Measurements from ENCODE around the gene RNF8. TPM values are rescaled to one million over a fixed set of nuclear protein-coding genes. Genes with fewer than 3 reads are reported as not detected.
A peak's percentile ranks its signal among the peaks of the same experiment; 100 is the strongest.

RNF8 gene
- total and polyA plus RNA-seq, 9 of the 15 experiments (the other 6 are each of a cell fraction or from before 2014, with no cell fraction given) = 10.6 to 47.0 (median 37.5) TPM

DNA sequence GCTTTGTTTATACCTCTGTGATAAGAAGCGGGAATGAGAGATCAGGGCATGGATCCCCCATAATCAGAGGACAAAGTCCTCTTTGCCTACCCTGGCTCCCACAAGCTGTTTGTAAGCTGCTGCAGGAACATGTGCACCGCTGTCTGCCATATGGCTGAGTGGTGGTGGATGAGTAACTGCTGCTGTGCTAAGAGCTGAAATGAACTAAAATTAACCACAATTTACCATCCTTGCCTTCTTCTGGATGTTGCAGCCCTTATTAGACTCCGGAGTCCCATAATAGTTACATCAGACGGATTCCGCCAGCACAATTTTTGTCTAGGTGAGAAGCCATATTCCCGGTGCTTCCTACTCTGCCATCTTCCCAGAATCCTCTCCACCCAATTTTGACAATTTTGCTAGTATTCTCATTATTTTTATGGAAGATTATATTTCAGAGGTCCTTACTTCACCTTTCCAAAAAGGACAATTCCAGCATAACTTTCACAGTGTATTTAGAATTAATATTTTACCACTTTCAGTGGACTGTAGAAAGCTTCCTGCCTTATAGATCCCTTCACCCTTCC, 73.2 kb downstream of the RNF8 start (continued):
- TF ChIP-seq RERE (CRISPR knock-in tag; IDR thresholded peaks at IDR 0.05; ENCODE audit: borderline replicate concordance) (no peak), ZBTB7A (IDR thresholded peaks at IDR 0.05; ENCODE audit: borderline replicate concordance, control insufficient read depth, low read depth, low read length) (no peak), BACH1 (tag; IDR thresholded peaks at IDR 0.05) (peak; percentile 72; the same call in 1 of the 2 replicates), ETV5 (CRISPR knock-in tag; IDR thresholded peaks at IDR 0.05; ENCODE audit: low read depth) (no peak), ZNF696 (CRISPR knock-in tag; conservative IDR thresholded peaks at IDR 0.05) (no peak), HDAC8 (tag; IDR thresholded peaks at IDR 0.05) (peak; percentile 85; the same call in 1 of the 2 replicates), HNRNPUL1 (IDR thresholded peaks at IDR 0.05; ENCODE audit: low read length) (no peak), THAP7 (CRISPR knock-in tag; IDR thresholded peaks at IDR 0.05) (no peak), ZNF134 (CRISPR knock-in tag; conservative IDR thresholded peaks at IDR 0.05) (0 out of 2 replicates have a peak, but pooled peaks have one; percentile 44), DIDO1 (tag; IDR thresholded peaks at IDR 0.05; ENCODE audit: low read depth) (peak; percentile 14; the same call in 1 of the 2 replicates), TGIF2 (CRISPR knock-in tag; IDR thresholded peaks at IDR 0.05) (no peak), BRD9 (IDR thresholded peaks at IDR 0.05; ENCODE audit: low read depth, partially characterized antibody) (peak; percentile 16), ID3 (CRISPR knock-in tag; IDR thresholded peaks at IDR 0.05) (no peak), ID3 (tag; IDR thresholded peaks at IDR 0.05) (peak; percentile 82), JUNB (CRISPR knock-in tag; conservative IDR thresholded peaks at IDR 0.05) (no peak), FOXM1 (IDR thresholded peaks at IDR 0.05; ENCODE audit: low read depth) (no peak), FOXM1 (CRISPR knock-in tag; IDR thresholded peaks at IDR 0.05; ENCODE audit: low read depth) (no peak)
- TF ChIP-seq, protein P1, sequence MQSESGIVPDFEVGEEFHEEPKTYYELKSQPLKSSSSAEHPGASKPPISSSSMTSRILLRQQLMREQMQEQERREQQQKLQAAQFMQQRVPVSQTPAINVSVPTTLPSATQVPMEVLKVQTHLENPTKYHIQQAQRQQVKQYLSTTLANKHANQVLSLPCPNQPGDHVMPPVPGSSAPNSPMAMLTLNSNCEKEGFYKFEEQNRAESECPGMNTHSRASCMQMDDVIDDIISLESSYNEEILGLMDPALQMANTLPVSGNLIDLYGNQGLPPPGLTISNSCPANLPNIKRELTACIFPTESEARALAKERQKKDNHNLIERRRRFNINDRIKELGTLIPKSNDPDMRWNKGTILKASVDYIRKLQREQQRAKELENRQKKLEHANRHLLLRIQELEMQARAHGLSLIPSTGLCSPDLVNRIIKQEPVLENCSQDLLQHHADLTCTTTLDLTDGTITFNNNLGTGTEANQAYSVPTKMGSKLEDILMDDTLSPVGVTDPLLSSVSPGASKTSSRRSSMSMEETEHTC (IDR thresholded peaks at IDR 0.05) = no peak
- TF ChIP-seq, protein P2, sequence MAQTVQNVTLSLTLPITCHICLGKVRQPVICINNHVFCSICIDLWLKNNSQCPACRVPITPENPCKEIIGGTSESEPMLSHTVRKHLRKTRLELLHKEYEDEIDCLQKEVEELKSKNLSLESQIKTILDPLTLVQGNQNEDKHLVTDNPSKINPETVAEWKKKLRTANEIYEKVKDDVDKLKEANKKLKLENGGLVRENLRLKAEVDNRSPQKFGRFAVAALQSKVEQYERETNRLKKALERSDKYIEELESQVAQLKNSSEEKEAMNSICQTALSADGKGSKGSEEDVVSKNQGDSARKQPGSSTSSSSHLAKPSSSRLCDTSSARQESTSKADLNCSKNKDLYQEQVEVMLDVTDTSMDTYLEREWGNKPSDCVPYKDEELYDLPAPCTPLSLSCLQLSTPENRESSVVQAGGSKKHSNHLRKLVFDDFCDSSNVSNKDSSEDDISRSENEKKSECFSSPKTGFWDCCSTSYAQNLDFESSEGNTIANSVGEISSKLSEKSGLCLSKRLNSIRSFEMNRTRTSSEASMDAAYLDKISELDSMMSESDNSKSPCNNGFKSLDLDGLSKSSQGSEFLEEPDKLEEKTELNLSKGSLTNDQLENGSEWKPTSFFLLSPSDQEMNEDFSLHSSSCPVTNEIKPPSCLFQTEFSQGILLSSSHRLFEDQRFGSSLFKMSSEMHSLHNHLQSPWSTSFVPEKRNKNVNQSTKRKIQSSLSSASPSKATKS (CRISPR knock-in tag; IDR thresholded peaks at IDR 0.05) = no peak
